Stimulated activated naive CD8-positive, alpha-beta T cell treated with anti-CD3 and anti-CD28 coated beads, Interleukin-15, Interleukin-2, amounts not matched to agents 100 U/mL and 50 U/mL, for 24 hours (primary cell): ENCODE data around the gene TIMM17A.

ENCODE experiments used
- ATAC-seq: fragments of 150-1000 bp; cut with Tn5 transposase; one replicate; pipeline ENCODE4 v1.10.0; 2021
- DNase-seq: peaks from one replicate; pipeline ENCODE4 v3.0.0; 2021

Gene TIMM17A

DNA sequence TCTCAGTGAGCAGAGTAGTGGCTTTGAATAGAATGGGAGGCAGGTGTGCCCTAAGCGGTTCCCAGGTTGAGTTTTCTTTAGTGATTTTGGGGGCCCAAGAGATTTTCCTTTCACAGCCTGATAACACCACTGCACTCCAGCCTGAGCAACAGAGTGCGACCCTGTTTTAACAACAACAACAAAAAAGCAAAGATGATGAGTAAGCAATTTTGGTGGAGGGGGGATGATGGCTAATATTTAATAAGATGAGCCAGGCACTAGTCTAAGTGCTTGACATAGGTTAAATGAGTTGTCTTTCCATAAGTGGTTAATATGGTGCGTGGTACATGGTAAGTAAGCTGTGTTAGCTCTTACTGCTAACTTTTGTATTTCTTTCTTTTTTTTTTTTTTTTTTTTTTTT, 29.1 kb downstream of the TIMM17A start:
- no peak for DNase-seq
- ATAC-seq = no peak

DNA sequence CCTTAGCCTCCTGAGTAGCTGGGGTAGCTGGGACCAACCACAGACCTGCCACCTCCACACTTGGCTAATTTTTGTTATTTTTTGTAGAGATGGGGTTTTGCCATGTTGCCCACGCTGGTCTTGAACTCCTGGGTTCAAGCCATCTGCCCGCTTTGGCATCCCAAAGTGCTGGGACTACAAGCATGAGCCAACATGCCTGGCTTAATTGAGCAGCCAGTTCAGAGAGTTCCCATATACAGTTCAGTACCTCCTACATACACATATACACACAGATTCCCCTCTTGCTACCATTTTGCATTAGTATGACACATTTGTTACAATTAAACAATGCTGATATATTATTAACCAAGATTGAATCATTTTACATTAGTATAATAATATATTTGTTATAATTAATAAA, 30.1 kb downstream of the TIMM17A start:
- ATAC-seq (no peak), DNase-seq (no peak)

DNA sequence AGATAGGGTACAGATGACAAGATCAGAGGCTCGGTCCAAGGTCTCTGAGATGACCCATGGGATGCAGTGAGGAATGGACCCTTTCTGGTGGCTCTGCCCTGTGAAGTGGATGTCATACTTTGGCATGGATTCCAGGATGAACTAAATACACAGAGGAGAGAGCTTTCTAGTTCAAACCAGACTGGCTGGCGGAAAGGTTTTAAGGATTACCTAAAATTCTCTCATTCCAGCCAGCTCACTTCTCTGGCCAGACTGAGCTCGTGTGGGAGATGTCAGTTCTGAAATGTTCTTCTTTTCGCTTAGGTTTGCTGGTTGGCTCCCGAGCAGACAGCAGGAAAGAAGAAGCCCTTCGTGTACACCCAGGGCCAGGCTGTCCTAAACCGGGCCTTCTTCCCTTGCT, 33.3 kb downstream of the TIMM17A start:
- DNase-seq (no peak), ATAC-seq (no peak)

DNA sequence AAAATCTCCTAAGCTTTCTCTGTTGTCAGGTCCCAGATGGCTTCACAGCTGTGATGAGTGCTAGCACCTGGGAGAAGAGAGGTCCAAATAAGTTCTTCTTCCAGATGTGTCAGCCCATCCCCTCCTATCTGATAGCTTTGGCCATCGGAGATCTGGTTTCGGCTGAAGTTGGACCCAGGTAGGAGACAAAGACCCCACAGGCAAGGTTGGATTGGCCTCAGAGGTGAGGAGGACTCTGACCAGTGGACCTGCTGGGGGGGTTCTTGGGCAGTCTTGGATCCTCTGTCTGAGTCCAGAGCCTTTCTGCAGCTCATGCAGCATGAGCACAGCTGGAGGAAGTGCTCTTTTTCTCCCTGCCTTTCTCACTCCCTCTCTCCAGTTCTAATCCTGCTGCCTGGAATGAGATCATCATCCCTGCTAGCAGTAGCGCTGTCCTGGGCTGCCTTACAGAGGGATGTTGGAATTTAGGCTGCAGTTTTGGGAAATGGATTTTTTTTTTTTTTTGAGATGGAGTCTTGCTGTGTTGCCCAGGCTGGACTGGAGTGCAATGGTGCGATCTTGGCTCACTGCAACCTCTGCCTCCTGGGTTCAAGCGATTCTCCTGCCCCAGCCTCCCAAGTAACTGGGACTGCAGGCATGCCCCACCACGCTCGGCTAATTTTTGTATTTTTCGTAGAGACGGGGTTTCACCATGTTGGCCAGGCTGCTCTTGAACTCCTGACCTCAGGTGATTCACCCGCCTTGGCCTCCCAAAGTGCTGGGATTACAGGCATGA, 34.2 kb downstream of the TIMM17A start:
- DNase-seq (no peak), ATAC-seq (no peak)

- DNase-seq = no peak
- no peak for ATAC-seq
Measured at GRCh38 chr1:201990427-201990826, 35.1 kb downstream of the TIMM17A start.

- peak; percentile 24 for DNase-seq
Measured at GRCh38 chr1:201999625-202000238, 44.4 kb downstream of the TIMM17A start.

GRCh38 chr1:202002507-202002906, 47.2 kb downstream of the TIMM17A start:
- DNase-seq = no peak
- ATAC-seq = no peak

More at GRCh38 chr1:201999625-202000238, 44.4 kb downstream of the TIMM17A start:
- peak; percentile 84 for ATAC-seq

GRCh38 chr1:202004711-202005110, 49.4 kb downstream of the TIMM17A start:
- DNase-seq (no peak), ATAC-seq (no peak)

DNA sequence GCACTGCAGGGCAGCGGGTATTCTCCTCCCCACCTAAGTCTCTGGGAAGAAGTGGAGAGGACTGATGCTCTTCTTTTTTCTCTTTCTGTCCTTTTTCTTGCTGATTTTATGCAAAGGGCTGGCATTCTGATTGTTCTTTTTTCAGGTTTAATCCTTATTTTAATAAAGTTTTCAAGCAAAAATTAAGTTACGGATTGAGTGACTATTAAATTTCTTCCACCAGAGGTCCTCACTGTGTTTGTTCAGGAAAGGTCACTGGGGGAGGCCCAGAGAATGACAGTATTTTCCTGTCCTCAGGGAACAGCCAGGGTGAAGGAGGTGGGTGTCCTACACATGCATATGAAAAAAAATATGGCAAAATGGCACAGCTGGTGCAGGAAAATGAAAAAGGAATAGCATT, 50.7 kb downstream of the TIMM17A start:
- ATAC-seq = no peak

DNA sequence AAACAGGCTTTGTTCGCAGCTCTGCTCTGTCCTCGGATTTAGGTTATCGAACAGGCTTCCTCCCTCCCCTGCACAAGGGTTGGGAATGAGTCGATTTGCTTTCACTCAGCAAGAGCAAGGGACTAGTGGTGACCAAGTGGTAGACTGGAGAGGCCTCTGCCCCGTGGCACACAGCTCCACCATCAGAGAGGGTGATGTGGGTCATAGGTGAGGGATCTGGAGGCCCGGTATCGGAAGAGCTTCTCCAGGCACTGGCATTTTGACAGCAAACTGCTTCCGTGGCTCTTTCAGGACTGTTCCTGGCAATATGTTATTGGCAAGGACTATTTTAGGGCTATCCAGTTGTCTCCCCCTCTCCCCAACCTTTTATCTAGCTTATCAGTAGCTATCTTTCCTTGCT, 52.0 kb downstream of the TIMM17A start:
- ATAC-seq = no peak
- no peak for DNase-seq

More for the DNA sequence above, 50.7 kb downstream of the TIMM17A start:
- DNase-seq = no peak

DNA sequence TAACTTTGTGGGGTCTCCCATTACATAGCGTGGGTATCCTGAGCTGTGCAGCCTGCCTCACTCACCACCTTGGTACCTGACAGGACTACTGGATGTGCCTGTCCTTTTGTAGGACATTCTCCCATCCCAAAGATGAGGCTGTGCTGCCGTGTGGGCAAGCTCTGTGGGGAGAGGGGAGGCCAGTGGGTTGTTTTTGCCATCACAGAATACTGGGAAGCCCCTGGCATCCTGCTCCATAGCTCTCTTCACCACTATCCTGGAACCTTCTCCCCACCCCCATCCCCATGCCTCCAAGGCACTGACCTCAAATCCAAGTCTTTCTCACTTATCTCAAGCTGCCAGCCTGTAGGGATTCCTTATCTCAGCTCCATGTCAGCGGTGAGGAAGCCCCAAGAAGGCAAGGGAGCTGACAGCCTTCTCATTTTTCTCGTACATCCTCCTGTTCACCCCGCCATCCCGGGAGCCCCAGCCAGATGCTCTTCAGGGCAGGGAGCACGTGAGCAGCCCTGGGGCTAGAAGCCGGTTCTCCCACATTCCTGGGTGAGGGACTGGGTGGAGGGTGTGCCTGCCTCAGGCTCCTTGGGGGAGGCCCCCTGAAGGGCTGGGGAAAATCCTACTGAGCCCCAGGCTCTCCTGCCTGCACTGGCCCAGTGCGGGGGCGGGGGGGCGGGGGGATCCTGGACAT, 52.6 kb downstream of the TIMM17A start:
- ATAC-seq (no peak), DNase-seq (no peak)

- DNase-seq (peak; percentile 73), ATAC-seq (peak; percentile 57)
Measured at GRCh38 chr1:202009326-202010179, 54.2 kb downstream of the TIMM17A start.

DNA sequence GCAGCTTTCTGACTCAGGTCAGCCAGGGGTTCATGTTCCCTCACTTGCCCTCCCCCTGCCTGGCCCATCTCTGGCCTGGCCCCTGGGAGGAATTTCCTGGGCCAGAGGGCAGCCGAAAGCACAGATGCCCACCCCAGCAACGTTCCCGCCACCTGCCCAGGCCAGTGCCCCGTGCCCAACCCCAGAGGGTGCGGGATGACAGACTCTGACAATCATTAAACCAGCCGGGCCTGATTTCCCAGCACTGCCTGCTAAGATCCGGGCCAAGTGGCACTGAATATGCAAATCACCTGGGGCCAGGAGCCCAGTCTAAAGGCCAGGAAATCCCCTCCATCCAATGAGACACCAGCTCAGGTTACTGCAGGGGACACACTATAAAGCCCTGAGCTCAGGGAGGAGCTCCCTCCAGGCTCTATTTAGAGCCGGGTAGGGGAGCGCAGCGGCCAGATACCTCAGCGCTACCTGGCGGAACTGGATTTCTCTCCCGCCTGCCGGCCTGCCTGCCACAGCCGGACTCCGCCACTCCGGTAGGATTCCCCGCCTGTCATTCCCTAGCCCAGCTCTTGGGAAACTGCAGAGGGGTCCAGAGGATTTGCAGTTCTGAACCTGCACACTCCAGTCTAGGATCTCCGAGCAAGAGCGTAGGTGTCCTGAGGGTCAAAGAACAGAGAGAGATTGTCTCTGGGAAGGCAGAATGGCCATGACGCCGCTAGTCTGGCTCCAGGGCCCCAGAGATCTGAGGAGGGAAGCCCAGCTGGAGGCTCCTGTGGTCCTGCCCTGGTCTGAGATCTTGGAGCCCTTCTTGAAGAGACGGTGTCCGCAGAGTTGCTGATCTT, 55.1 kb downstream of the TIMM17A start, which contains the start of gene ELF3:
ELF3 (plus strand) TSS at position 408 of the 836 bp plus-strand sequence. CDS start 550 bp downstream, outside the sequence.
- DNase-seq (no peak), ATAC-seq (peak; percentile 23)

GRCh38 chr1:202011994-202012393, 56.7 kb downstream of the TIMM17A start:
- no peak for ATAC-seq

DNA sequence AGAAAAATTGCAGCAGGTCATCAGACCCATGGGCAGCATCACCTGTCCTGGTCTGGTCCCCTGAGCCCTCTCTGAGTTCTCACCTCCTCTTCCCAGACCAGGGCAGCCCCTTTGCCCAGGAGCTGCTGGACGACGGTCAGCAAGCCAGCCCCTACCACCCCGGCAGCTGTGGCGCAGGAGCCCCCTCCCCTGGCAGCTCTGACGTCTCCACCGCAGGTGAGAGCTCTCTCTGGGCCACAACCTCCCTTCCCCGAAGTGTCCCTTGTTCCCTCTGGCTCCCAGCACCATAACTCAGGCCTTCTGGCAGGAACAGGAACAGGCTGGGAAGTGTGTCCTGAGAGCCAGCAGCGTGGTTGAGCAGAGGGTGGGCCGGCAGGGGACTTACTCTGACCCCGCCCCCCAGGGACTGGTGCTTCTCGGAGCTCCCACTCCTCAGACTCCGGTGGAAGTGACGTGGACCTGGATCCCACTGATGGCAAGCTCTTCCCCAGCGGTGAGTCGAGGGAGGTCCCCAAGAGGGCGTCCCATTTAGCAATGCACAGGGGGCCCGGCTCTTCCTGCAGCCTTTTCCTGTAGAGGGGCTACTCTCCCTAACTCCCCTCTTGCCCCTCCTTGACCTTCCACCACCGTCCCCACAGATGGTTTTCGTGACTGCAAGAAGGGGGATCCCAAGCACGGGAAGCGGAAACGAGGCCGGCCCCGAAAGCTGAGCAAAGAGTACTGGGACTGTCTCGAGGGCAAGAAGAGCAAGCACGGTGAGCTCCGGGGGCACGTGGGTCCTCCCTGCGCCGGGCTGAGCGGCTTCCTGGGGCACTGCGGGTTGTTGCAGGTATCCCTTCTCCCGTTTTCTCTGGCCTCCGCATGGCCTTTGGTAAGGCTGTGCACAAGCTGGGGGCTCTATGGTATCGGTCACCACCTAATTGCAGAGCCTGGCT, 57.5 kb downstream of the TIMM17A start:
- DNase-seq (no peak), ATAC-seq (no peak)

More at GRCh38 chr1:202011994-202012393, 56.7 kb downstream of the TIMM17A start:
- no peak for DNase-seq

DNA sequence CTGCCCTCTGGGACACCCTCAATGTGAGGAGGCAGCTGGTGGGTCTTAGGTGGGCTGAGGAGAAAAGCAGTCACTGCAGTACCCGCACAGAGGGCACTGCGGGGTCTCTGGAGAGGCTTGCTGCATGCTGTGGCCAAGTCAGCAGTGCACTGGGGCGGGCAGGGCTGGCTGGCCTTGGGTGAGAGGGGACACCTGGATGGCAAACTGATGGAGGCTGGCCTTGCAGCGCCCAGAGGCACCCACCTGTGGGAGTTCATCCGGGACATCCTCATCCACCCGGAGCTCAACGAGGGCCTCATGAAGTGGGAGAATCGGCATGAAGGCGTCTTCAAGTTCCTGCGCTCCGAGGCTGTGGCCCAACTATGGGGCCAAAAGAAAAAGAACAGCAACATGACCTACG, 58.3 kb downstream of the TIMM17A start:
- no peak for DNase-seq
- no peak for ATAC-seq

GRCh38 chr1:202014060-202014459, 58.8 kb downstream of the TIMM17A start:
- DNase-seq = no peak

DNA sequence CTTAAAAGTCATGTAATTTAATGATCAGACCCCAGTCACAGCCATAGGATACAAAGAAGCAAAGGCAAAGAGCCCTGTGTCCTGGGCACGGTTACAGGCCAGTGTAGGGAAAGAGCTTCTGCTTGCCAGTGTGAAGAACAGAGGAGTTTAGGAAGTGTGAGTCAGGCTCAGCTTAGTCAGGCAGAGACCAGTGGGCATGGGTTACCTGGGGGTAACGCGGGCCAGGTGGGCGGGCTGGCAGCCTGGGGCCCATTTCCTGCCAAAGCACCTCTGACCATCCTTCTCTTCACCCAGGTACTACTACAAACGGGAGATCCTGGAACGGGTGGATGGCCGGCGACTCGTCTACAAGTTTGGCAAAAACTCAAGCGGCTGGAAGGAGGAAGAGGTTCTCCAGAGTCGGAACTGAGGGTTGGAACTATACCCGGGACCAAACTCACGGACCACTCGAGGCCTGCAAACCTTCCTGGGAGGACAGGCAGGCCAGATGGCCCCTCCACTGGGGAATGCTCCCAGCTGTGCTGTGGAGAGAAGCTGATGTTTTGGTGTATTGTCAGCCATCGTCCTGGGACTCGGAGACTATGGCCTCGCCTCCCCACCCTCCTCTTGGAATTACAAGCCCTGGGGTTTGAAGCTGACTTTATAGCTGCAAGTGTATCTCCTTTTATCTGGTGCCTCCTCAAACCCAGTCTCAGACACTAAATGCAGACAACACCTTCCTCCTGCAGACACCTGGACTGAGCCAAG, 59.8 kb downstream of the TIMM17A start:
- no peak for DNase-seq
- ATAC-seq = no peak

More at GRCh38 chr1:202014060-202014459, 58.8 kb downstream of the TIMM17A start:
- no peak for ATAC-seq

DNA sequence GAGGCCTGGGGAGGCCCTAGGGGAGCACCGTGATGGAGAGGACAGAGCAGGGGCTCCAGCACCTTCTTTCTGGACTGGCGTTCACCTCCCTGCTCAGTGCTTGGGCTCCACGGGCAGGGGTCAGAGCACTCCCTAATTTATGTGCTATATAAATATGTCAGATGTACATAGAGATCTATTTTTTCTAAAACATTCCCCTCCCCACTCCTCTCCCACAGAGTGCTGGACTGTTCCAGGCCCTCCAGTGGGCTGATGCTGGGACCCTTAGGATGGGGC, 60.3 kb downstream of the TIMM17A start:
- ATAC-seq (no peak), DNase-seq (no peak)
